HG03066 (cell line): ENCODE measurements around the gene SMARCE1.
A peak's percentile ranks its signal among the peaks of the same experiment; 100 is the strongest.
"Not testable (repeated sequence)": the region's sequence is repeated elsewhere in the genome, so short reads cannot be mapped to it uniquely, and the experiment has no call there.

ENCODE experiments used
- ATAC-seq: cut with Tn5 transposase; IDR thresholded peaks from one replicate; pipeline ENCODE4 v1.9.1; 2021; ENCODE audit warnings: low read depth; ENCODE audit not compliant: unreplicated experiment

SMARCE1 gene

GRCh38 chr17:40590742-40591141 is 56.9 kb downstream of the SMARCE1 start:
- no peak for ATAC-seq

GRCh38 chr17:40588552-40588951 is 59.1 kb downstream of the SMARCE1 start:
- ATAC-seq = no peak

GRCh38 chr17:40586264-40586663 is 61.4 kb downstream of the SMARCE1 start:
- not testable (repeated sequence) for ATAC-seq

GRCh38 chr17:40584950-40585349 is 62.7 kb downstream of the SMARCE1 start:
- not testable (repeated sequence) for ATAC-seq

- peak; percentile 89 for ATAC-seq
These were observed 65.2 kb downstream of the SMARCE1 start for GRCh38 chr17:40582328-40582901.

GRCh38 chr17:40580140-40580539 is 67.5 kb downstream of the SMARCE1 start:
- no peak for ATAC-seq

- ATAC-seq = no peak
These were observed 68.1 kb downstream of the SMARCE1 start for GRCh38 chr17:40579471-40579870.

- ATAC-seq = peak; percentile 44
These were observed 70.0 kb downstream of the SMARCE1 start for GRCh38 chr17:40577611-40578065.

GRCh38 chr17:40576113-40576740 is 71.4 kb downstream of the SMARCE1 start:
- no peak for ATAC-seq
